Measurements from ENCODE around the gene PHACTR1.

The PHACTR1 gene

DNA sequence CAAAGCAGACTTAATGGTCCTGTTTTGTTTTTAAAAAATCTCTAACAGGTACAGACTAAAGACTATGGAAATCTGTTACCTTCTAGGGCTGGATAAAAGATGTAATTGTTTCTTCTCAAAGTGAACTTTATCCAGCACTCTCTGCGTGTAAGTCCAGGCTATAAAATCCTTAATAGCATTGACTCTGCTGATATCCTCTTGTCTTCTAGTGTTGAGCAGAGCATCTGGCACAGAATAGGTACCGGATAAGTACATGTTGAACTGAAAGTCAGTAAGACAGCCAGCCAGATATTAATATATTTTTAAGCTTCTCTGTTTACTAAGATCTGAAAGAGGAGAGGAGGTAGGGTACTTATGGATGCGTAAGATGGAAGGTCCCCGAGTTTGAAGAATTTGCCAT lies 349.5 kb downstream of the PHACTR1 start:
- Histone ChIP-seq H3K4ac (ENCODE audit: low read depth in 1 of 2, low read length in 2 of 2) (no peak overlapping the region), H2AFZ (ENCODE audit: low read depth, low read length) (no peak overlapping the region), H4K91ac (ENCODE audit: low read length) (no peak overlapping the region), H3K27me3 (ENCODE audit: control insufficient read depth in 1 of 2, insufficient read depth in 1 of 2, low read length in 2 of 2) (no peaks in the 10 kb centered on the region), H3K9me3 (ENCODE audit: control insufficient read depth, low read length) (no peaks in the 10 kb centered on the region), H3K23ac (ENCODE audit: low read length in 2 of 2) (no peak overlapping the region), H3K79me1 (replicated peaks; ENCODE audit: low read length, poor library complexity, severe bottlenecking) (peaks cover 4% of the 10 kb centered on the region), H2BK5ac (ENCODE audit: low read depth, low read length, poor library complexity, severe bottlenecking) (no peak overlapping the region), H3K4me3 (ENCODE audit: insufficient read depth in 1 of 2, low read depth in 1 of 2, low read length in 2 of 2) (no peak overlapping the region), H2AK5ac (ENCODE audit: low read length, severe bottlenecking) (no peak overlapping the region), H3K36me3 (ENCODE audit: control insufficient read depth in 1 of 2, insufficient read depth in 2 of 2, low read depth in 1 of 2, low read length in 2 of 2) (no peaks in the 10 kb centered on the region), H3K9ac (ENCODE audit: low read length) (no peak overlapping the region), H3K4me1 (ENCODE audit: control insufficient read depth, insufficient read depth, low read depth, low read length) (no peaks in the 10 kb centered on the region), H3K27ac (ENCODE audit: low read length, poor library complexity, severe bottlenecking) (no peak overlapping the region), H3K18ac (ENCODE audit: low read depth in 1 of 2, low read length in 2 of 2) (no peak overlapping the region), H2BK15ac (ENCODE audit: low read depth, poor library complexity, severe bottlenecking) (no peak overlapping the region), H2BK12ac (ENCODE audit: low read length in 2 of 2) (no peak overlapping the region), H3K4me2 (ENCODE audit: low read length, poor library complexity, severe bottlenecking) (no peak overlapping the region), H3K14ac (ENCODE audit: low read length in 2 of 2) (no peak overlapping the region), H2BK120ac (ENCODE audit: low read depth, low read length) (no peak overlapping the region), H4K8ac (ENCODE audit: low read length) (no peak overlapping the region)
- DNase-seq = no peak
- WGBS = 94% methylated on average over 3 of the region's 4 CpGs

DNA sequence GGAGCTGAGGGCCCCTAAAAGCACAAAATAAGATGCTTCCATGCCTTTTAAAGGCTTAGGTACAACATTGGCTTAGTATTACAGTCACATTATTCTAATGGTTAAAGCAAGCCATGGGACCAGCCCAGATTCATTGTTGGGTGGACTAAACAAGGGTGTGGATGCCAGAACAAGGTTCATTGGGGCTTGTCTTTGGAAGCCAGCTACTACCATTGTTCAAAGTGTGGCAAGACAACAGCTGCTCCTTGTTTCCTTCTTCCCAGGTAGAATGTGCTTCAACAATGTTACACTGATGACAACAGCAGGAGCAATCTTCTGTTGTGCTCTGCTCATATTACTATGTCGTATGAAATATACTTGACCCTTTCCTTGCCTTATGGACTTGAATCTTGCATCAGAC lies 350.3 kb downstream of the PHACTR1 start:
- WGBS = no CpG with 5 or more reads among the region's 1 CpG
- Histone ChIP-seq H3K23ac (ENCODE audit: low read length in 2 of 2) (no peak overlapping the region), H2AFZ (ENCODE audit: low read depth, low read length) (no peak overlapping the region), H3K27ac (ENCODE audit: low read length, poor library complexity, severe bottlenecking) (no peak overlapping the region), H3K4me3 (ENCODE audit: insufficient read depth in 1 of 2, low read depth in 1 of 2, low read length in 2 of 2) (no peak overlapping the region), H3K4ac (ENCODE audit: low read depth in 1 of 2, low read length in 2 of 2) (no peak overlapping the region), H3K9me3 (ENCODE audit: control insufficient read depth, low read length) (no peaks in the 10 kb centered on the region), H3K4me2 (ENCODE audit: low read length, poor library complexity, severe bottlenecking) (no peak overlapping the region), H3K18ac (ENCODE audit: low read depth in 1 of 2, low read length in 2 of 2) (no peak overlapping the region), H3K79me1 (replicated peaks; ENCODE audit: low read length, poor library complexity, severe bottlenecking) (peaks cover 4% of the 10 kb centered on the region), H3K36me3 (ENCODE audit: control insufficient read depth in 1 of 2, insufficient read depth in 2 of 2, low read depth in 1 of 2, low read length in 2 of 2) (no peaks in the 10 kb centered on the region), H3K4me1 (ENCODE audit: control insufficient read depth, insufficient read depth, low read depth, low read length) (no peaks in the 10 kb centered on the region), H2AK5ac (ENCODE audit: low read length, severe bottlenecking) (no peak overlapping the region), H4K91ac (ENCODE audit: low read length) (no peak overlapping the region), H3K9ac (ENCODE audit: low read length) (no peak overlapping the region), H4K8ac (ENCODE audit: low read length) (no peak overlapping the region), H2BK15ac (ENCODE audit: low read depth, poor library complexity, severe bottlenecking) (no peak overlapping the region), H2BK120ac (ENCODE audit: low read depth, low read length) (no peak overlapping the region), H2BK12ac (ENCODE audit: low read length in 2 of 2) (no peak overlapping the region), H2BK5ac (ENCODE audit: low read depth, low read length, poor library complexity, severe bottlenecking) (no peak overlapping the region), H3K14ac (ENCODE audit: low read length in 2 of 2) (no peak overlapping the region), H3K27me3 (ENCODE audit: control insufficient read depth in 1 of 2, insufficient read depth in 1 of 2, low read length in 2 of 2) (no peaks in the 10 kb centered on the region)
- DNase-seq = no peak

- Histone ChIP-seq H4K91ac (ENCODE audit: low read length) (no peak overlapping the region), H3K36me3 (ENCODE audit: control insufficient read depth in 1 of 2, insufficient read depth in 2 of 2, low read depth in 1 of 2, low read length in 2 of 2) (no peaks in the 10 kb centered on the region), H3K18ac (ENCODE audit: low read depth in 1 of 2, low read length in 2 of 2) (no peak overlapping the region), H3K4me1 (ENCODE audit: control insufficient read depth, insufficient read depth, low read depth, low read length) (no peaks in the 10 kb centered on the region), H3K27me3 (ENCODE audit: control insufficient read depth in 1 of 2, insufficient read depth in 1 of 2, low read length in 2 of 2) (no peaks in the 10 kb centered on the region), H3K4ac (ENCODE audit: low read depth in 1 of 2, low read length in 2 of 2) (no peak overlapping the region), H3K9me3 (ENCODE audit: control insufficient read depth, low read length) (no peaks in the 10 kb centered on the region), H2BK12ac (ENCODE audit: low read length in 2 of 2) (no peak overlapping the region), H3K23ac (ENCODE audit: low read length in 2 of 2) (no peak overlapping the region), H2AFZ (ENCODE audit: low read depth, low read length) (no peak overlapping the region), H4K8ac (ENCODE audit: low read length) (no peak overlapping the region), H3K9ac (ENCODE audit: low read length) (no peak overlapping the region), H2AK5ac (ENCODE audit: low read length, severe bottlenecking) (no peak overlapping the region), H2BK120ac (ENCODE audit: low read depth, low read length) (no peak overlapping the region), H3K14ac (ENCODE audit: low read length in 2 of 2) (no peak overlapping the region), H3K79me1 (replicated peaks; ENCODE audit: low read length, poor library complexity, severe bottlenecking) (peaks cover 2% of the 10 kb centered on the region), H2BK15ac (ENCODE audit: low read depth, poor library complexity, severe bottlenecking) (no peak overlapping the region), H2BK5ac (ENCODE audit: low read depth, low read length, poor library complexity, severe bottlenecking) (no peak overlapping the region), H3K4me2 (ENCODE audit: low read length, poor library complexity, severe bottlenecking) (no peak overlapping the region), H3K4me3 (ENCODE audit: insufficient read depth in 1 of 2, low read depth in 1 of 2, low read length in 2 of 2) (no peak overlapping the region), H3K27ac (ENCODE audit: low read length, poor library complexity, severe bottlenecking) (no peak overlapping the region)
- no peak for DNase-seq
- 94% methylated on average over 12 of the region's 12 CpGs for WGBS
Measured at GRCh38 chr6:13068586-13069210, 352.1 kb downstream of the PHACTR1 start.

GRCh38 chr6:13071550-13072345 lies 355.2 kb downstream of the PHACTR1 start:
- 86% methylated on average over 4 of the region's 6 CpGs for WGBS
- Histone ChIP-seq H3K4me3 (ENCODE audit: insufficient read depth in 1 of 2, low read depth in 1 of 2, low read length in 2 of 2) (no peak overlapping the region), H3K9ac (ENCODE audit: low read length) (no peak overlapping the region), H2BK5ac (ENCODE audit: low read depth, low read length, poor library complexity, severe bottlenecking) (no peak overlapping the region), H3K9me3 (ENCODE audit: control insufficient read depth, low read length) (no peaks in the 10 kb centered on the region), H3K18ac (ENCODE audit: low read depth in 1 of 2, low read length in 2 of 2) (no peak overlapping the region), H3K27ac (ENCODE audit: low read length, poor library complexity, severe bottlenecking) (no peak overlapping the region), H3K23ac (ENCODE audit: low read length in 2 of 2) (no peak overlapping the region), H4K91ac (ENCODE audit: low read length) (no peak overlapping the region), H2BK15ac (ENCODE audit: low read depth, poor library complexity, severe bottlenecking) (no peak overlapping the region), H2BK12ac (ENCODE audit: low read length in 2 of 2) (no peak overlapping the region), H4K8ac (ENCODE audit: low read length) (no peak overlapping the region), H3K4ac (ENCODE audit: low read depth in 1 of 2, low read length in 2 of 2) (no peak overlapping the region), H3K36me3 (ENCODE audit: control insufficient read depth in 1 of 2, insufficient read depth in 2 of 2, low read depth in 1 of 2, low read length in 2 of 2) (no peaks in the 10 kb centered on the region), H3K27me3 (ENCODE audit: control insufficient read depth in 1 of 2, insufficient read depth in 1 of 2, low read length in 2 of 2) (no peaks in the 10 kb centered on the region), H3K4me1 (ENCODE audit: control insufficient read depth, insufficient read depth, low read depth, low read length) (no peaks in the 10 kb centered on the region), H3K14ac (ENCODE audit: low read length in 2 of 2) (no peak overlapping the region), H2AFZ (ENCODE audit: low read depth, low read length) (no peak overlapping the region), H3K79me1 (replicated peaks; ENCODE audit: low read length, poor library complexity, severe bottlenecking) (peaks cover 2% of the 10 kb centered on the region), H3K4me2 (ENCODE audit: low read length, poor library complexity, severe bottlenecking) (no peak overlapping the region), H2AK5ac (ENCODE audit: low read length, severe bottlenecking) (no peak overlapping the region), H2BK120ac (ENCODE audit: low read depth, low read length) (no peak overlapping the region)
- no peak for DNase-seq

Measured in mesenchymal stem cell (in vitro differentiated cells and primary cell).